ENCODE results near the gene EYA3. TPM values are rescaled to one million over a fixed set of nuclear protein-coding genes. Genes with fewer than 3 reads are reported as not detected.

Gene EYA3
- total and polyA plus RNA-seq, 2 of the 4 experiments (the other 2 are of a cell fraction): 9.1 to 17.6 TPM

- Histone ChIP-seq H2BK120ac (ENCODE audit: low read depth, low read length) (peak overlapping the region; percentile 81), H2AFZ (replicated peaks; ENCODE audit: low read length, poor library complexity) (peak overlapping the region; percentile 74), H2BK15ac (ENCODE audit: low read depth, low read length) (peak overlapping the region; percentile 11; the same call in 1 of the 3 replicates), H3K4ac (ENCODE audit: low read depth, low read length) (peak overlapping the region; percentile 54; the same call in 1 of the 2 replicates), H3K18ac (ENCODE audit: low read depth, low read length) (peak overlapping the region; percentile 83; the same call in 1 of the 2 replicates), H3K14ac (replicated peaks; ENCODE audit: low read depth, low read length) (peak overlapping the region; percentile 54; the same call in 1 of the 2 replicates), H3K27me3 (ENCODE audit: control insufficient read depth, insufficient read depth, low read length) (no peaks in the 10 kb centered on the region), H3K4me2 (ENCODE audit: low read depth, low read length) (no peak overlapping the region), H3K4me1 (ENCODE audit: control insufficient read depth, insufficient read depth, low read length) (peaks cover 5% of the 10 kb centered on the region; the same call in 1 of the 2 replicates), H3K9me1 (ENCODE audit: insufficient read depth, low read length) (peaks cover 6% of the 10 kb centered on the region), H3K23ac (ENCODE audit: low read depth, low read length) (peak overlapping the region; percentile 6; the same call in 1 of the 2 replicates), H3K27ac (ENCODE audit: insufficient read depth, low read length) (no peak overlapping the region; the same call in 1 of the 2 replicates), H2AK5ac (ENCODE audit: low read depth, low read length) (peak overlapping the region; percentile 37; the same call in 1 of the 2 replicates), H2AK9ac (replicated peaks; ENCODE audit: low read depth, low read length, poor library complexity) (no peak overlapping the region), H4K8ac (ENCODE audit: low read depth in 2 of 2, low read length in 2 of 2) (peak overlapping the region; percentile 30 to 77; a peak in 2 of 4 replicates), H3K4me3 (ENCODE audit: insufficient read depth, low read depth, low read length) (no peak overlapping the region), H2BK5ac (ENCODE audit: low read depth, low read length, poor library complexity, severe bottlenecking) (peak overlapping the region; percentile 71), H3K36me3 (ENCODE audit: control insufficient read depth, insufficient read depth, low read length) (no peaks in the 10 kb centered on the region), H4K5ac (ENCODE audit: low read depth, low read length) (peak overlapping the region; percentile 83; the same call in 1 of the 2 replicates), H3K79me1 (ENCODE audit: low read depth in 1 of 2, low read length in 2 of 2) (no peaks in the 10 kb centered on the region), H3K56ac (ENCODE audit: extremely low read depth, insufficient read depth, low read length) (no peak overlapping the region), H4K91ac (ENCODE audit: insufficient read depth, low read depth, low read length) (peak overlapping the region; percentile 60), H4K20me1 (ENCODE audit: insufficient read depth, low read length) (no peaks in the 10 kb centered on the region), H2BK20ac (ENCODE audit: low read depth, low read length) (peak overlapping the region; percentile 75), H3K9me3 (ENCODE audit: control insufficient read depth, insufficient read depth, low read length) (no peaks in the 10 kb centered on the region), H3K9ac (ENCODE audit: low read depth, low read length) (no peak overlapping the region)
- no peak for TF ChIP-seq CEBPB (IDR thresholded peaks at IDR 0.05; ENCODE audit: low read depth, low read length)
- TF ChIP-seq RFX5 (IDR thresholded peaks at IDR 0.05; ENCODE audit: low read depth, low read length): no peak
- TF ChIP-seq ELK1 (IDR thresholded peaks at IDR 0.05; ENCODE audit: borderline replicate concordance, low read depth, low read length): no peak
- TF ChIP-seq BHLHE40 (IDR thresholded peaks at IDR 0.05; ENCODE audit: low read depth, low read length): no peak
- TF ChIP-seq SMC3 (IDR thresholded peaks at IDR 0.05; ENCODE audit: low read depth, low read length): no peak
- TF ChIP-seq MAZ (IDR thresholded peaks at IDR 0.05; ENCODE audit: borderline replicate concordance, low read depth, low read length): no peak
- TF ChIP-seq NFE2L2 (IDR thresholded peaks at IDR 0.05; ENCODE audit: low read depth, low read length): no peak
- no peak for TF ChIP-seq RCOR1 (IDR thresholded peaks at IDR 0.05; ENCODE audit: insufficient replicate concordance, low read length)
- no peak for TF ChIP-seq CTCF (conservative IDR thresholded peaks at IDR 0.05; ENCODE audit: low read depth, low read length)
- TF ChIP-seq MAFK (IDR thresholded peaks at IDR 0.05; ENCODE audit: low read depth, low read length): no peak
- ChIA-PET POLR2A (ENCODE audit: unreplicated experiment) (no interaction called here), CTCF (interaction anchor here (0.6 to 1.2 kb wide), 5 partner anchors 12 to 755 kb away, joined by 4 to 7 read pairs (median 4); partner anchors contain the start of gene EYA3)
- dilution Hi-C loops (cut with HindIII; ENCODE audit: low sequenced_read_pairs, unreplicated experiment) (no loop called here), in situ Hi-C loops (cut with MboI; ENCODE audit: low sequenced_read_pairs) (no loop called here), intact Hi-C loops (cut with micrococcal nuclease) (no loop called here)
- BruUV-seq (replicated peaks): no TSS peak
- WGBS, 2 experiments (ENCODE audit: extremely low coverage in 2 of 2, insufficient read length in 1 of 2): 80% methylated on average over 2 of the region's 3 CpGs; no CpG with 5 or more reads in 1 of the 2 experiments
- no peak for ATAC-seq (ENCODE audit: low read depth)
- no peak for DNase-seq
Measured at GRCh38 chr1:28113242-28113572, 24.8 kb upstream of the EYA3 start.

Data from IMR-90 (cell line).